Measurements from ENCODE around the gene HLA-G. TPM values are rescaled to one million over a fixed set of nuclear protein-coding genes. Genes with fewer than 3 reads are reported as not detected.

Gene HLA-G
- total and polyA plus RNA-seq, 11 donors = 0.23 to 0.77 (median 0.44) TPM; not detected in 7

DNA sequence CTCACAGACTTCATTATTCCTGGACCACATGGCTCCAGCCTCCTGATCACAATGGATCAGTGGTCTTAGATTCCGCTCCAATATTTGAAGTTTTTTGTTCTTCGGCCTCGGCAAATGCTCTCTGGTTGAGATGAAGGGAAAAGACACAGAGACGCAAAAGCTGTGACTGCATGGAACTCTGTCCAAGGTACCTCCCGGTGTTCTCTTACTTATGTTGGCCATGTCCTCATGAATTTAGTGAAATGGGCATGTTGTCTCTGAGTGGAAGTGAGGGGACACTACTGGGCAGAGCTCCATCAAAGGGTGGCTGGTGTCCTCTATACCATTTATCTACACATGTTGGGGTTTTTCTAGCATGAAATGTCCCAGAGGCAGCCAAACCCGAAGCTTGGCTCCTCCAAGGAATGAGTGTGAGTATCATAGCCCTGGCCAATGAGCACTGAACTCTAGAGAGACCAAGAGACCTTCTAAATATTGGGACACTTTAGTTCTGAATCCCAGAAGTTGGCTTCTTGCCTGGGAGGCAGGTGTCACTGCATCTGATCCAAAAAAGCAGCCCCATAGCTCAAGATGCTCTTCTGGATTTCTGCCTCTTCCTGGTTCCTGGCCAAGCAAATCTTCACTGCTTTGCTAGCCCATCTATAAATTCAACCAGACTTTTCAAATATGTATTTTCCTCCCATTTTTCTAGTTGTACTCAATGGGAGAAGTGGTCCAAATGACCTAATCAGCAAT, 34.1 kb downstream of the HLA-G start:
- DNase-seq (no peak), ATAC-seq (no peak)
- Histone ChIP-seq H3K27ac (no peak overlapping the region), H3K36me3 (no peaks in the 10 kb centered on the region), H3K4me1 (no peaks in the 10 kb centered on the region), H3K9me3 (no peaks in the 10 kb centered on the region), H3K27me3 (peaks cover 0 to 32% (median 16%) of the 10 kb centered on the region in 9 donors), H3K4me3 (no peak overlapping the region)
- 61 to 78% (median 77%) methylated on average over 6 of the region's 6 CpGs for WGBS, 4 donors
- TF ChIP-seq POLR2A (IDR thresholded peaks at IDR 0.05) = no peak
- TF ChIP-seq, protein P1, sequence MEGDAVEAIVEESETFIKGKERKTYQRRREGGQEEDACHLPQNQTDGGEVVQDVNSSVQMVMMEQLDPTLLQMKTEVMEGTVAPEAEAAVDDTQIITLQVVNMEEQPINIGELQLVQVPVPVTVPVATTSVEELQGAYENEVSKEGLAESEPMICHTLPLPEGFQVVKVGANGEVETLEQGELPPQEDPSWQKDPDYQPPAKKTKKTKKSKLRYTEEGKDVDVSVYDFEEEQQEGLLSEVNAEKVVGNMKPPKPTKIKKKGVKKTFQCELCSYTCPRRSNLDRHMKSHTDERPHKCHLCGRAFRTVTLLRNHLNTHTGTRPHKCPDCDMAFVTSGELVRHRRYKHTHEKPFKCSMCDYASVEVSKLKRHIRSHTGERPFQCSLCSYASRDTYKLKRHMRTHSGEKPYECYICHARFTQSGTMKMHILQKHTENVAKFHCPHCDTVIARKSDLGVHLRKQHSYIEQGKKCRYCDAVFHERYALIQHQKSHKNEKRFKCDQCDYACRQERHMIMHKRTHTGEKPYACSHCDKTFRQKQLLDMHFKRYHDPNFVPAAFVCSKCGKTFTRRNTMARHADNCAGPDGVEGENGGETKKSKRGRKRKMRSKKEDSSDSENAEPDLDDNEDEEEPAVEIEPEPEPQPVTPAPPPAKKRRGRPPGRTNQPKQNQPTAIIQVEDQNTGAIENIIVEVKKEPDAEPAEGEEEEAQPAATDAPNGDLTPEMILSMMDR (IDR thresholded peaks at IDR 0.05) = no peak
- intact Hi-C loops (cut with DNase I) = loop anchor here in 1 of 10 donors (10.0 kb wide), 1 partner anchor 53 kb away; no protein-coding TSS in a partner anchor

DNA sequence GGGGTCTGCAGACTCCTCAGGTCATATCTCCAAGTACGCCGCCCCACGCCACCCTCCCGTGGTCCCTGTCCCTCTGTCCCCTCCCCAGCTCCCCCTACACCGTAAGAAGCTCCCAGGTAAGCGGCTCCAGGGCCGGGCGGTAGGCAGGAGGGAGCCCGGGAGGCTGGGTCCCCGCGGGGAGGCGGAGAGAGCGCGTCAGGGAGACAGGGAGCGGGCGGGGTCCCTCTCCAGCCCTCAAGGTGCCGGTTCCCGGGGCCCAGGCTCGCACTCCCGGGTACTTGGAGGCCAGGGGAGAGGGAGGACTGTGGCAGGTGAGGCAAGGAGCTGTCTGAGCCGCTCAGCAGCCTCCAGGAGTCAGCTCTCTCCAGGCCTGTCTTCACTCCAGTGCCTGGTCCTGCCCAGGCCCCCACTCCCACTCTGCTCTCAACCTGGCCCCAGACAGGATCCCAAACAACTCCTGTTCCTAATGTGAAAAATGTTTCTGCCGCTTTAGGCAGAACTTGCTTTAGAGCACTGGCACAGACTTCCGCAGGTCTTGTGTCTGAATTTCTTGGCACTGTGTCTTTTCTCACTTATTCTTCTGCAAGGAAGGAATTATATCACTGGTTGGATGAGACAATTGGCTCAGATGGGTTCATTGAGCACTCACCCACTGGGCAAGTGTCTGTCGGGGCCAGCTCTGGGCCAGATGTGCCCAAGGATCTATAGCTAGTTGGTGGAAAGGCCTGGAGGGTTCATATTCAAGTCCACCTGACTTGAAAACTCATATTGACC, 36.6 kb downstream of the HLA-G start:
- DNase-seq (no peak), ATAC-seq (peak in 1 of 4 donors; percentile 13)
- H3K9me3 ChIP-seq = no peaks in the 10 kb centered on the region
- no peaks in the 10 kb centered on the region for H3K36me3 ChIP-seq
- WGBS, 4 donors = 12 to 39% (median 21%) methylated on average over 10 to 24 of the region's 24 CpGs
- no peaks in the 10 kb centered on the region for H3K4me1 ChIP-seq
- intact Hi-C loops (cut with DNase I) = loop anchor here in 1 of 10 donors (10.0 kb wide), 1 partner anchor 51 kb away; no protein-coding TSS in a partner anchor
- H3K27me3 ChIP-seq = peaks cover 0 to 40% (median 16%) of the 10 kb centered on the region in 9 donors
- TF ChIP-seq, protein P1 (IDR thresholded peaks at IDR 0.05) = no peak
- TF ChIP-seq POLR2A (IDR thresholded peaks at IDR 0.05) = no peak
- no peak overlapping the region for H3K4me3 ChIP-seq
- no peak overlapping the region for H3K27ac ChIP-seq

DNA sequence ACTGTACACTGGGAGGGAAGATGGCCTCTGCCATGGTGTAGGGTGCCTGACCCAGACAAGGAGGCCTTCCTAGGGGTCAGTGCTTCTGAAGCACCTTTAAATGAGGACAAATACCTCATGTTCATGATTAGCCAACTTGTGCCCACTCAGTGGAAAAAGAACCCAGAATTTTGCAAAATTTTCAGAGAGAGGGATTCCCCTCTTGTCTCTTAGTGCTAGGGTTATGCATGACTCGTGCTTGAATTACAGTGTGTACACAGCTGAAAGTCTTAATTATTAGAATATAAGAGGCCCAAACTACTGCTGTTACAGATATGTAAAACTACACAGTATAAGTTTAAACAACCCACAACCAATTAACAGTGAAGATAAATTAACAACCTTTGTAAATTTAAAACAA, 38.0 kb downstream of the HLA-G start:
- intact Hi-C loops (cut with DNase I) = loop anchor here in 3 of 10 donors (5.0 to 10.0 kb wide), 3 partner anchors 42 to 132 kb away; no protein-coding TSS in a partner anchor

More for the DNA sequence above, 38.0 kb downstream of the HLA-G start:
- Histone ChIP-seq H3K36me3 (no peaks in the 10 kb centered on the region), H3K4me1 (no peaks in the 10 kb centered on the region), H3K4me3 (no peak overlapping the region), H3K27me3 (peaks cover 0 to 35% (median 16%) of the 10 kb centered on the region in 9 donors), H3K9me3 (no peaks in the 10 kb centered on the region), H3K27ac (no peak overlapping the region)
- 64 to 78% (median 71%) methylated on average over 1 of the region's 1 CpG for WGBS, 4 donors
- TF ChIP-seq, protein P1 (IDR thresholded peaks at IDR 0.05) = no peak
- no peak for TF ChIP-seq POLR2A (IDR thresholded peaks at IDR 0.05)
- DNase-seq (no peak), ATAC-seq (no peak)

All from heart left ventricle (tissue), 16 donors.